K562 (cell line): Measurements from ENCODE around the gene KRTAP10-9. TPM values are rescaled to one million over a fixed set of nuclear protein-coding genes. Genes with fewer than 3 reads are reported as not detected.
A peak's percentile ranks its signal among the peaks of the same experiment; 100 is the strongest.

Experiments
- ATAC-seq: fragments of 200-7000 bp; cut with Tn5 transposase; 3 replicates; pipeline ENCODE4 v1.9.1; 2020; ENCODE audit warnings: moderate library complexity
- BruUV-seq: library from RNA; stranded (reverse); fragments of 400-500 nt; replicated peaks from 2 replicates; lab custom pipeline; 2021; lab: Mats Ljungman, UMichigan
- CTCF ChIA-PET: fragments of 300-600 bp; formaldehyde crosslinking; extraction: SDS; loops from one replicate; lab custom pipeline; 2021; ENCODE audit warnings: low intra/inter-chr PET ratio; lab: Yijun Ruan, JAX
- POLR2A ChIA-PET: fragments of 300-600, 350-650 bp; sonication (Branson Sonifier 250); formaldehyde crosslinking; extraction: SDS; loops from one replicate; lab custom pipeline; 2021; ENCODE audit warnings: antibody characterized with exemption, inconsistent platforms; lab: Yijun Ruan, JAX
- DNase-seq, 4 experiments: peaks; one replicate each; pipeline versions ENCODE4 v3.0.0 to v3.0.0-alpha.2; 2011 to 2018; ENCODE audit warnings: low spot score in 3 of 4, mixed read lengths in 3 of 4; ENCODE audit errors: extremely low read depth in 1 of 4
- FAIRE-seq: peaks from 2 replicates; lab custom pipeline; 2011; peaks lifted over from hg19 to GRCh38; lab: Jason Lieb, UNC
- H2AFZ ChIP-seq: 2 replicates; pipeline ENCODE4 v1.6.0; 2011; ENCODE audit warnings: low read depth, low read length, control low read depth, inconsistent platforms
- H3K27ac ChIP-seq: fragments of 200-600 bp; 3 replicates; pipeline ENCODE4 v1.8.0; 2011; ENCODE audit warnings: low read depth, mild to moderate bottlenecking, control low read depth, inconsistent platforms, low read length, moderate library complexity, mixed read lengths; ENCODE audit errors: extremely low read depth
- H3K27me3 ChIP-seq, 2 experiments: fragments of 300-600 bp in 1 of 2; 2 replicates in 1 of 2; 3 replicates in 1 of 2; pipeline versions ENCODE4 v1.6.0 to v1.8.0; 2011; ENCODE audit warnings: inconsistent platforms in 2 of 2, low read length in 2 of 2, mild to moderate bottlenecking in 1 of 2, mixed read lengths in 1 of 2, moderate library complexity in 1 of 2; ENCODE audit not compliant: control insufficient read depth in 2 of 2, insufficient read depth in 2 of 2
- H3K36me3 ChIP-seq: fragments of 300-600 bp; 3 replicates; pipeline ENCODE4 v1.8.0; 2011; ENCODE audit warnings: mild to moderate bottlenecking, low read length, inconsistent platforms; ENCODE audit not compliant: control insufficient read depth, insufficient read depth
- H3K4me1 ChIP-seq, 2 experiments: fragments of 200-600 bp in 1 of 2; replicated peaks in 1 of 2; 2 replicates in 1 of 2; 3 replicates in 1 of 2; pipeline versions ENCODE4 v1.5.1 to v1.8.0; 2011; ENCODE audit warnings: inconsistent platforms in 2 of 2, low read length in 2 of 2, mild to moderate bottlenecking in 1 of 2, mixed read lengths in 1 of 2, moderate library complexity in 1 of 2; ENCODE audit not compliant: control insufficient read depth in 2 of 2, insufficient read depth in 2 of 2
- H3K4me2 ChIP-seq: 2 replicates; pipeline ENCODE4 v1.6.1; 2011; ENCODE audit warnings: low read length, control low read depth, inconsistent platforms, mixed read lengths; ENCODE audit not compliant: insufficient read depth
- H3K4me3 ChIP-seq: fragments of 200-600 bp; sonication (generic), shearing (Covaris generic); 2 replicates; pipeline ENCODE4 v1.5.1; 2016; ENCODE audit warnings: control low read depth, inconsistent platforms
- H3K79me2 ChIP-seq: fragments of 200-600 bp; 3 replicates; pipeline ENCODE4 v1.8.0; 2011; ENCODE audit warnings: low read length, inconsistent platforms; ENCODE audit not compliant: control insufficient read depth, insufficient read depth
- H3K9ac ChIP-seq, 2 experiments: 2 replicates each; pipeline versions ENCODE4 v1.6.0 to v1.6.1; 2011; ENCODE audit warnings: low read depth in 2 of 2, low read length in 2 of 2, control low read depth in 1 of 2, inconsistent platforms in 1 of 2, mild to moderate bottlenecking in 1 of 2, mixed read lengths in 1 of 2; ENCODE audit not compliant: insufficient read depth in 1 of 2
- H3K9me1 ChIP-seq: one replicate; pipeline ENCODE4 v1.6.0; 2011; ENCODE audit warnings: inconsistent platforms, mild to moderate bottlenecking, low read length, moderate library complexity; ENCODE audit not compliant: control insufficient read depth, insufficient read depth
- H3K9me3 ChIP-seq: replicated peaks from 2 replicates; pipeline ENCODE4 v1.5.1; 2011; ENCODE audit warnings: low read depth, low read length, inconsistent platforms; ENCODE audit not compliant: control insufficient read depth, insufficient read depth
- H4K20me1 ChIP-seq: replicated peaks from 2 replicates; pipeline ENCODE4 v1.6.1; 2011; ENCODE audit warnings: low read length, inconsistent platforms, mixed read lengths; ENCODE audit not compliant: control insufficient read depth, insufficient read depth
- ARID4B ChIP-seq: sonication (generic); formaldehyde crosslinking; IDR thresholded peaks from 2 replicates; pipeline ENCODE4 v1.8.0; 2022; ENCODE audit warnings: mild to moderate bottlenecking, missing genetic modification reagents
- NCOA1 ChIP-seq: fragments of 450-650 bp; IDR thresholded peaks from 2 replicates; pipeline ENCODE4 v1.6.1; 2016; ENCODE audit warnings: low read depth
- PHB2 ChIP-seq: fragments of 450-650 bp; IDR thresholded peaks from 2 replicates; pipeline ENCODE4 v1.6.1; 2017; ENCODE audit warnings: low read depth
- SIX5 ChIP-seq, 2 experiments: IDR thresholded peaks; 2 replicates each; pipeline ENCODE4 v1.6.1; 2011; ENCODE audit warnings: low read length in 2 of 2, borderline replicate concordance in 1 of 2, low read depth in 1 of 2, mild to moderate bottlenecking in 1 of 2, moderate library complexity in 1 of 2; ENCODE audit not compliant: insufficient read depth in 1 of 2
- ZNF551 ChIP-seq: fragments of 250-450 bp; sonication (Bioruptor Pico); IDR thresholded peaks from 2 replicates; pipeline ENCODE4 v1.5.0; 2021; ENCODE audit warnings: mild to moderate bottlenecking, moderate library complexity
- WGBS: fragments of 100-300 bp; shearing (Covaris generic); methylation state at CpG from one replicate; pipeline ENCODE4 v1.1.6; 2016; ENCODE audit warnings: low coverage, mixed read lengths; ENCODE audit not compliant: insufficient coverage; ENCODE audit errors: missing lambda C conversion rate; 5-methylcytosine and 5-hydroxymethylcytosine counted together
- in situ Hi-C: fragments of 300-500 bp; cut with MboI; formaldehyde crosslinking; loops from 4 replicates; pipeline ENCODE4 v1.15.0; 2018; ENCODE audit warnings: inconsistent platforms, mixed read lengths
- intact Hi-C: fragments of 100-400 bp; cut with micrococcal nuclease; formaldehyde crosslinking; loops from 2 replicates; pipeline ENCODE4 v1.14.2; 2022
- polyA plus RNA-seq, 8 experiments: library from polyadenylated mRNA; depleted of rRNA in 4 of 8; stranded (reverse) in 5 of 8; unstranded in 3 of 8; fragments of >200 nt; fragmentation: Nextera tagmentation in 2 of 8; fragmentation: Illumina TruSeq in 1 of 8; extraction: Ambion mirVana in 2 of 8; extraction: Trizol in 1 of 8; gene quantifications; 2 replicates each; pipeline versions ENCODE4 v1.2.1 to v1.2.3, GENCODE V29; 2011 to 2014; ENCODE audit warnings: inconsistent platforms in 1 of 8, missing spikeins in 1 of 8
- total RNA-seq, 7 experiments: library from RNA; depleted of rRNA in 6 of 7; stranded (reverse); fragments of >200 nt in 6 of 7; fragmentation: Illumina TruSeq in 2 of 7; extraction: Trizol in 2 of 7; gene quantifications; 2 replicates each; pipeline versions ENCODE4 v1.2.1 to v1.2.3, GENCODE V29; 2011 to 2021; ENCODE audit warnings: low replicate concordance in 1 of 7
- TF ChIP-seq, protein P1 (sequence below): fragments of 200-800 bp; sonication (Bioruptor generic); IDR thresholded peaks from 2 replicates; pipeline ENCODE4 v1.6.1; 2016; ENCODE audit warnings: missing genetic modification characterization, missing compliant biosample characterization

Gene KRTAP10-9
- total and polyA plus RNA-seq, 9 of the 15 experiments (the other 6 are each of a cell fraction or from before 2014, with no cell fraction given), result not detected

- Histone ChIP-seq H3K79me2 (no peaks in the 10 kb centered on the region), H3K4me1 (peaks cover 24 to 27% of the 10 kb centered on the region in 2 experiments), H3K9ac (no peak overlapping the region), H3K4me3 (no peak overlapping the region), H3K9me1 (no peaks in the 10 kb centered on the region), H3K4me2 (no peak overlapping the region), H3K9me3 (no peaks in the 10 kb centered on the region; the same call in 1 of the 2 replicates), H4K20me1 (no peaks in the 10 kb centered on the region), H3K27ac (no peak overlapping the region), H3K27me3 (peaks cover 5 to 23% of the 10 kb centered on the region in 2 experiments; a peak in 4 of 5 replicates), H3K36me3 (no peaks in the 10 kb centered on the region), H2AFZ (peak overlapping the region; percentile 55)
- DNase-seq (no peak), FAIRE-seq (no peak), ATAC-seq (no peak)
- ChIA-PET CTCF (no interaction called here), POLR2A (interaction anchor here (0.7 kb wide), 1 partner anchor 139 kb away, joined by 3 read pairs; no protein-coding TSS in a partner anchor)
- intact Hi-C loops, result no loop called here
- no TSS peak for BruUV-seq
- no peak for TF ChIP-seq SIX5 (IDR thresholded peaks at IDR 0.05; ENCODE audit: borderline replicate concordance in 1 of 2, insufficient read depth in 1 of 2, low read depth in 1 of 2, low read length in 2 of 2)
- TF ChIP-seq ZNF551 (CRISPR knock-in tag), result no peak
- no peak for TF ChIP-seq NCOA1
- TF ChIP-seq ARID4B, result no peak
- TF ChIP-seq, protein P1, sequence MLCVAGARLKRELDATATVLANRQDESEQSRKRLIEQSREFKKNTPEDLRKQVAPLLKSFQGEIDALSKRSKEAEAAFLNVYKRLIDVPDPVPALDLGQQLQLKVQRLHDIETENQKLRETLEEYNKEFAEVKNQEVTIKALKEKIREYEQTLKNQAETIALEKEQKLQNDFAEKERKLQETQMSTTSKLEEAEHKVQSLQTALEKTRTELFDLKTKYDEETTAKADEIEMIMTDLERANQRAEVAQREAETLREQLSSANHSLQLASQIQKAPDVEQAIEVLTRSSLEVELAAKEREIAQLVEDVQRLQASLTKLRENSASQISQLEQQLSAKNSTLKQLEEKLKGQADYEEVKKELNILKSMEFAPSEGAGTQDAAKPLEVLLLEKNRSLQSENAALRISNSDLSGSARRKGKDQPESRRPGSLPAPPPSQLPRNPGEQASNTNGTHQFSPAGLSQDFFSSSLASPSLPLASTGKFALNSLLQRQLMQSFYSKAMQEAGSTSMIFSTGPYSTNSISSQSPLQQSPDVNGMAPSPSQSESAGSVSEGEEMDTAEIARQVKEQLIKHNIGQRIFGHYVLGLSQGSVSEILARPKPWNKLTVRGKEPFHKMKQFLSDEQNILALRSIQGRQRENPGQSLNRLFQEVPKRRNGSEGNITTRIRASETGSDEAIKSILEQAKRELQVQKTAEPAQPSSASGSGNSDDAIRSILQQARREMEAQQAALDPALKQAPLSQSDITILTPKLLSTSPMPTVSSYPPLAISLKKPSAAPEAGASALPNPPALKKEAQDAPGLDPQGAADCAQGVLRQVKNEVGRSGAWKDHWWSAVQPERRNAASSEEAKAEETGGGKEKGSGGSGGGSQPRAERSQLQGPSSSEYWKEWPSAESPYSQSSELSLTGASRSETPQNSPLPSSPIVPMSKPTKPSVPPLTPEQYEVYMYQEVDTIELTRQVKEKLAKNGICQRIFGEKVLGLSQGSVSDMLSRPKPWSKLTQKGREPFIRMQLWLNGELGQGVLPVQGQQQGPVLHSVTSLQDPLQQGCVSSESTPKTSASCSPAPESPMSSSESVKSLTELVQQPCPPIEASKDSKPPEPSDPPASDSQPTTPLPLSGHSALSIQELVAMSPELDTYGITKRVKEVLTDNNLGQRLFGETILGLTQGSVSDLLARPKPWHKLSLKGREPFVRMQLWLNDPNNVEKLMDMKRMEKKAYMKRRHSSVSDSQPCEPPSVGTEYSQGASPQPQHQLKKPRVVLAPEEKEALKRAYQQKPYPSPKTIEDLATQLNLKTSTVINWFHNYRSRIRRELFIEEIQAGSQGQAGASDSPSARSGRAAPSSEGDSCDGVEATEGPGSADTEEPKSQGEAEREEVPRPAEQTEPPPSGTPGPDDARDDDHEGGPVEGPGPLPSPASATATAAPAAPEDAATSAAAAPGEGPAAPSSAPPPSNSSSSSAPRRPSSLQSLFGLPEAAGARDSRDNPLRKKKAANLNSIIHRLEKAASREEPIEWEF (CRISPR knock-in tag), result 0 out of 2 replicates have a peak, but pooled peaks have one; percentile 45
- no peak for TF ChIP-seq PHB2
- in situ Hi-C loops, result no loop called here
- 12% methylated on average over 6 of the region's 6 CpGs for WGBS
These were observed 31.4 kb upstream of the KRTAP10-9 start for GRCh38 chr21:44595524-44595923.
